Measurements from ENCODE around the gene IL11RA.

The IL11RA gene

GRCh38 chr9:34633851-34634550 lies 18.0 kb upstream of the IL11RA start:
- H3K4me1 ChIP-seq (ENCODE audit: control insufficient read depth in 1 of 2, insufficient read depth in 1 of 2, low read depth in 1 of 2, low read length in 1 of 2): peaks cover 17 to 23% of the 10 kb centered on the region in 2 experiments
- H3K36me3 ChIP-seq: no peaks in the 10 kb centered on the region
- no peaks in the 10 kb centered on the region for H3K9me3 ChIP-seq
- H3K4me3 ChIP-seq (ENCODE audit: low read depth in 1 of 2, low read length in 1 of 2): no peak overlapping the region
- TF ChIP-seq CTCF (IDR thresholded peaks at IDR 0.05): peak; percentile 88
- no peak overlapping the region for H3K27ac ChIP-seq
- H3K27me3 ChIP-seq: peaks cover 42% of the 10 kb centered on the region

GRCh38 chr9:34634551-34635248 lies 17.3 kb upstream of the IL11RA start:
- no peak overlapping the region for H3K27ac ChIP-seq
- H3K4me1 ChIP-seq (ENCODE audit: control insufficient read depth in 1 of 2, insufficient read depth in 1 of 2, low read depth in 1 of 2, low read length in 1 of 2): peaks cover 17 to 19% of the 10 kb centered on the region in 2 experiments
- H3K4me3 ChIP-seq (ENCODE audit: low read depth in 1 of 2, low read length in 1 of 2): no peak overlapping the region
- H3K27me3 ChIP-seq: peaks cover 35% of the 10 kb centered on the region
- H3K36me3 ChIP-seq: no peaks in the 10 kb centered on the region
- H3K9me3 ChIP-seq: no peaks in the 10 kb centered on the region
- no peak for TF ChIP-seq CTCF (IDR thresholded peaks at IDR 0.05)

- TF ChIP-seq CTCF (IDR thresholded peaks at IDR 0.05): no peak
- Histone ChIP-seq H3K36me3 (no peaks in the 10 kb centered on the region), H3K4me1 (ENCODE audit: control insufficient read depth in 1 of 2, insufficient read depth in 1 of 2, low read depth in 1 of 2, low read length in 1 of 2) (peaks cover 17 to 19% of the 10 kb centered on the region in 2 experiments), H3K4me3 (ENCODE audit: low read depth in 1 of 2, low read length in 1 of 2) (no peak overlapping the region), H3K27me3 (peaks cover 26% of the 10 kb centered on the region), H3K27ac (no peak overlapping the region), H3K9me3 (no peaks in the 10 kb centered on the region)
These were observed 16.4 kb upstream of the IL11RA start for GRCh38 chr9:34635556-34635955.

DNA sequence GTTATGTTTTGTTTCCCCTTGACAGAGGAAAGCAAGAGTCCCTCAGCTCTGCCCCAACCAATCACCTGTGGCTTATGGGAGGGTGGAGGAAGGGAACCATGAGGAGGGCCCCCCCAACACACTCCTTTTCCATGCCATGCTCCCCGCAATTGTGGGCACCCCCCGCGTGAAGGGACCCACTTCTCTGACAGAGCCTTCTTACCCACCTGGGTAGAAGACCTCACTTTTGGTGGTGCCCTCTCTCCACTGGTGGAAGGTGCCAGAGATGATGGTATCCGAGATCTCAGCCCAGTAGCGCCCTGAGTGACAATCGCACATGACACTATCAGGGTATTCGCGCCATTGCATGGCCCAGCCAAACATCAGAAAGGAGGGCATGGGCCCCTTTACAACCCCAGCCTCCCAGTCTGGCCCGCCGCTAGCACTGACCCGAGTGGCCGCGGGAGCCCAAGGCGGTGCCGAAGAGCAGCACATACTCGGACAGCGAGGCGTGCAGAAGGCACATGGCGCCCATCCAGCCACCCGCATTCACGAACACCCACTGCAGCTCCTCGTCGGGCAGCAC lies 15.1 kb upstream of the IL11RA start:
- Histone ChIP-seq H3K27ac (peak overlapping the region; percentile 80), H3K27me3 (peaks cover 13% of the 10 kb centered on the region), H3K36me3 (no peaks in the 10 kb centered on the region), H3K4me1 (ENCODE audit: control insufficient read depth in 1 of 2, insufficient read depth in 1 of 2, low read depth in 1 of 2, low read length in 1 of 2) (peaks cover 17 to 19% of the 10 kb centered on the region in 2 experiments), H3K9me3 (no peaks in the 10 kb centered on the region), H3K4me3 (ENCODE audit: low read depth in 1 of 2, low read length in 1 of 2) (peak overlapping the region; percentile 84 to 98)
- TF ChIP-seq CTCF (IDR thresholded peaks at IDR 0.05): no peak

GRCh38 chr9:34637356-34638137 lies 14.4 kb upstream of the IL11RA start, which contains the start of gene SIGMAR1:
TSS of gene SIGMAR1 (minus strand) at chr9:34637787. CDS start at chr9:34637697, 90 bp downstream.
- H3K4me3 ChIP-seq (ENCODE audit: low read depth in 1 of 2, low read length in 1 of 2): peak within 1 kb of the TSS; percentile 84 to 98

More at GRCh38 chr9:34637356-34638137, 14.4 kb upstream of the IL11RA start, which contains the start of gene SIGMAR1:
- peak; percentile 64 for TF ChIP-seq CTCF (IDR thresholded peaks at IDR 0.05)
- Histone ChIP-seq H3K27ac (peak within 1 kb of the TSS; percentile 80), H3K9me3 (no peaks in the 10 kb centered on the region), H3K4me1 (ENCODE audit: control insufficient read depth in 1 of 2, insufficient read depth in 1 of 2, low read depth in 1 of 2, low read length in 1 of 2) (peaks cover 17 to 19% of the 10 kb centered on the region in 2 experiments), H3K36me3 (no peaks in the 10 kb centered on the region), H3K27me3 (peaks cover 6% of the 10 kb centered on the region)

Data from neutrophil (primary cell).